ENCODE results near the gene MCAM. TPM values are rescaled to one million over a fixed set of nuclear protein-coding genes. Genes with fewer than 3 reads are reported as not detected.

MCAM gene
- 100 to 1,000 TPM; 127 to 174 TPM for total RNA-seq
- polyA plus RNA-seq, result 100 to 1,000 TPM in 1 of 2 donors, 10 to 100 TPM in 1; 51.9 to 120 TPM
- long read RNA-seq, donor 1, transcript MCAM-201 (16 exons, 3,313 nt), result major isoform, 14 of 19 reads
- long read RNA-seq, donor 1, partial matches to known transcripts, result 5 of 19 reads
- long read RNA-seq, donor 1, other reads (novel, unspliced or antisense), result 0 of 19 reads
- long read RNA-seq, donor 2, result 0 reads
- long read RNA-seq, donor 3, partial matches to known transcripts, result 0 of 5 reads
- long read RNA-seq, donor 3, other reads (novel, unspliced or antisense), result 0 of 5 reads
- long read RNA-seq, donor 4, result 0 reads
- long read RNA-seq, donor 5, transcript MCAM-201 (16 exons, 3,313 nt), result major isoform, 11 of 23 reads
- long read RNA-seq, donor 5, partial matches to known transcripts, result 12 of 23 reads
- long read RNA-seq, donor 5, other reads (novel, unspliced or antisense), result 0 of 23 reads

- Histone ChIP-seq H3K4me3 (peak within 1 kb of the TSS; percentile 69), H3K9ac (ENCODE audit: insufficient read depth in 1 of 2, low read length in 2 of 2) (no peak within 1 kb of the TSS), H3K27me3 (ENCODE audit: control insufficient read depth in 3 of 3, insufficient read depth in 3 of 3, low read length in 2 of 3) (no peaks in the 10 kb centered on the region), H3K9me3 (ENCODE audit: control insufficient read depth in 4 of 4, insufficient read depth in 3 of 4, low read length in 3 of 4) (no peaks in the 10 kb centered on the region), H3K27ac (ENCODE audit: low read depth in 1 of 2, low read length in 1 of 2) (peak within 1 kb of the TSS; percentile 77 to 80), H3K36me3 (ENCODE audit: control insufficient read depth in 4 of 4, insufficient read depth in 4 of 4, low read length in 4 of 4) (peaks cover 0 to 5% (median 0%) of the 10 kb centered on the region in 4 donors), H3K4me1 (ENCODE audit: control insufficient read depth in 5 of 5, insufficient read depth in 5 of 5, low read length in 5 of 5) (peaks cover 0 to 66% (median 18%) of the 10 kb centered on the region in 5 donors)
- no peak for TF ChIP-seq CTCF (IDR thresholded peaks at IDR 0.05; ENCODE audit: control extremely low read depth, extremely low read depth)
- DNase-seq, result peak; percentile 75 to 81 (median 76)
- no peak for ATAC-seq (ENCODE audit: insufficient read depth, low FRiP score)
- WGBS, 2 donors, result 0 to 2% methylated on average over 56 to 74 of the region's 74 CpGs
Observed at GRCh38 chr11:119316729-119317591, at the start of gene MCAM. TSS of gene MCAM (minus strand) at chr11:119317130. CDS start at chr11:119317101, 29 bp downstream.

GRCh38 chr11:119365071-119365591 lies 48.2 kb upstream of the MCAM start:
- H3K4me1 ChIP-seq (ENCODE audit: control insufficient read depth in 5 of 5, insufficient read depth in 5 of 5, low read length in 5 of 5), result peaks cover 4 to 22% (median 10%) of the 10 kb centered on the region in 5 donors

More at GRCh38 chr11:119365071-119365591, 48.2 kb upstream of the MCAM start:
- TF ChIP-seq CTCF (IDR thresholded peaks at IDR 0.05; ENCODE audit: control extremely low read depth, extremely low read depth), result no peak
- H3K36me3 ChIP-seq (ENCODE audit: control insufficient read depth in 4 of 4, insufficient read depth in 4 of 4, low read length in 4 of 4), result no peaks in the 10 kb centered on the region
- H3K27ac ChIP-seq (ENCODE audit: low read depth in 1 of 2, low read length in 1 of 2), result peak overlapping the region in 1 of 2 donors; percentile 93
- no peak overlapping the region for H3K9ac ChIP-seq (ENCODE audit: insufficient read depth in 1 of 2, low read length in 2 of 2)
- no peak for DNase-seq
- ATAC-seq (ENCODE audit: insufficient read depth, low FRiP score), result no peak
- peaks cover 0 to 16% (median 9%) of the 10 kb centered on the region in 3 donors for H3K27me3 ChIP-seq (ENCODE audit: control insufficient read depth in 3 of 3, insufficient read depth in 3 of 3, low read length in 2 of 3)
- H3K4me3 ChIP-seq, result no peak overlapping the region
- 70 to 88% methylated on average over 6 of the region's 6 CpGs for WGBS, 2 donors
- H3K9me3 ChIP-seq (ENCODE audit: control insufficient read depth in 4 of 4, insufficient read depth in 3 of 4, low read length in 3 of 4), result no peaks in the 10 kb centered on the region
